A673 (cell line): ENCODE measurements around the gene MYO7A.

ENCODE experiments used
- CTCF ChIP-seq: fragments of 300-800, 200-600 bp; sonication (generic); conservative IDR thresholded peaks from 2 replicates; pipeline ENCODE4 v1.5.1; 2017; ENCODE audit warnings: low read depth, mild to moderate bottlenecking, antibody characterized with exemption, low read length, moderate library complexity, mixed read lengths
- EZH2 ChIP-seq: fragments of 200-600 bp; sonication (generic); IDR thresholded peaks from 2 replicates; pipeline ENCODE4 v1.6.1; 2017; ENCODE audit warnings: borderline replicate concordance, low read depth, mild to moderate bottlenecking, mixed read lengths, antibody characterized with exemption, low read length; ENCODE audit not compliant: poor library complexity, severe bottlenecking

GRCh38 chr11:77215106-77215505, 87.1 kb downstream of the MYO7A start:
- no peak for TF ChIP-seq EZH2
- no peak for TF ChIP-seq CTCF
